Measurements from ENCODE around the gene SAMD8.

The SAMD8 gene

DNA sequence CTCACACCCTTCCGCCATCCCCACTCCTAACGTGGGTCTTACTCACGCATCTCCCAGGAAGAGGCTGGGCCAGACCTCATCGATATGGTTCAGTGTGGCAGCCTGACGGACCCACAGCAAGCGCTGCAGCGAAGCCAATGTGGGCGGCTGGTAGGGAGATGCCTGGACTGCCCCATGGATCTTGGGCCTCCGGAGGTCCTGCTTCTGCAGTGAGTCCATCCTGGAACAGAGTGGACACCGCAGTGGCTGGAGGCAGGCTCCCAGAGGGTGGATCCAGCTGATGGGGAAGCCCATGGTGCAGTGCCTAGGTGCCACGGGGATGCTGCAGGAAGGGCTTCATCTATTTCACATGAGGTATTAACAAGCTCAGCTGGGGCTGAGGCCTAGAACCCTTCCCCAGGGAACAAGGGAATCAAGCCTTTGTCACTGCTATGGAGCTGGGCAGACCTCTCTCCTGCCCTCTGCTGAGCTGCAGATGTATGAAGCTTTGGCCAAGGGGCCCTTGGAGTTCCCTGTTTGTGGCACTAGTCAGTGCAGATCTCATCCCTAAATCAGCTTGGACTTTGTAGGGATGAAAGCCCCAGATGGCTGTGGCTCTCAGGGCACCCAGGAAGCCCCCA is 13.7 kb upstream of the SAMD8 start:
- Histone ChIP-seq H2AK5ac (ENCODE audit: low read length) (no peak overlapping the region), H3K36me3 (ENCODE audit: control insufficient read depth, insufficient read depth, low read length) (no peaks in the 10 kb centered on the region), H2BK5ac (ENCODE audit: low read length) (no peak overlapping the region), H3K23ac (ENCODE audit: low read length) (no peak overlapping the region), H3K4me2 (ENCODE audit: low read length) (no peak overlapping the region), H3K4ac (ENCODE audit: low read depth, low read length) (no peak overlapping the region), H3K4me1 (ENCODE audit: control insufficient read depth, low read depth, low read length) (no peaks in the 10 kb centered on the region), H3K79me2 (ENCODE audit: control insufficient read depth, insufficient read depth, low read length) (no peaks in the 10 kb centered on the region), H3K4me3 (ENCODE audit: low read length) (no peak overlapping the region), H3K27me3 (ENCODE audit: insufficient read depth, low read length, poor library complexity) (no peaks in the 10 kb centered on the region), H4K5ac (ENCODE audit: low read length) (no peak overlapping the region), H3K79me1 (ENCODE audit: low read length) (no peaks in the 10 kb centered on the region), H3K9ac (ENCODE audit: low read length) (no peak overlapping the region), H4K8ac (ENCODE audit: low read depth, low read length) (no peak overlapping the region), H3K56ac (ENCODE audit: low read length) (no peak overlapping the region), H3K27ac (ENCODE audit: low read depth, low read length) (no peak overlapping the region), H3K18ac (ENCODE audit: low read length) (no peak overlapping the region), H2BK120ac (ENCODE audit: low read depth, low read length) (no peak overlapping the region), H2BK15ac (replicated peaks; ENCODE audit: low read depth) (no peak overlapping the region)
- no CpG with 5 or more reads among the region's 11 CpGs for WGBS (ENCODE audit: extremely low coverage, insufficient coverage, low lambda C conversion rate)
- peak; percentile 67 for DNase-seq

DNA sequence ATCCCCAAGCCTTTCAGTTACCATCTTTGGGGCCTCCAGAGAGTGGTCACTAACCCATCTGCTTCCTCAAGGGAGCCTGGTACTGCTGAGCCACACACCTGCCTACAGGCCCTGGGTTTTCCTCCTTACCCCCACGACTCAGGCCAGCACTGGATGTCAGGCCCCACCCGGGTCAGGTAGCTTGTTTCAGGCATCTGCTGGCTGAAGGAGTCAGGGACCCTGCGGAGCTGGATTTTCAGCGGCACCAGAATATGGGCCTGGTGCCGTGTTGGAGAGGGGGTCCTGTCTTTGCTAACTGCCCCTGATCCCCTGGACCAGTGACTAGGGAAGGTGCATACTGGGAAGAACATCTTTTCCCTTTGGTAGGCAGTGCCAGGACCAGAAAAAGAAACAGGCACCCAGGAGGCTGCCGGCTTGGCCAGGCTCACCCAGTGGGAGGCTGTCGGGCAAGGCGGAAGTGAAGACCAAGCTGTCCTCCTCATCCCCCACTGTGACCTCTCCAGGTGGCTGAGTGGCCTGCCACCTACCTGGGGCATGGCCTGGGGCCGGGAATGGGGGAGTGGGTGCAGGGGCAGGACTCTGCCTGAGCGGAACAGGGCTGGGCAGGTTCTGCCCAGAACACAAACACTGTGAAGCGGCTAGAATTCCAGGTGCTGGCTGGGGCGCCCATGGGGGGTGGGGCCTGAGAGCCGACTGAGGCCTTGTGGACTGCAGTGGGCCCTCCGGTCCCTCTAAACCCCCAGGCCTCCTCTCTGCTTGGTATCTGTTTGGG is 12.4 kb upstream of the SAMD8 start:
- no peaks in the 10 kb centered on the region for H3K36me3 ChIP-seq (ENCODE audit: control insufficient read depth, insufficient read depth, low read length)
- WGBS (ENCODE audit: extremely low coverage, insufficient coverage, low lambda C conversion rate): no CpG with 5 or more reads among the region's 14 CpGs
- no peak overlapping the region for H3K23ac ChIP-seq (ENCODE audit: low read length)
- no peak overlapping the region for H4K5ac ChIP-seq (ENCODE audit: low read length)
- H3K27me3 ChIP-seq (ENCODE audit: insufficient read depth, low read length, poor library complexity): no peaks in the 10 kb centered on the region
- H3K4me1 ChIP-seq (ENCODE audit: control insufficient read depth, low read depth, low read length): no peaks in the 10 kb centered on the region
- no peak overlapping the region for H3K27ac ChIP-seq (ENCODE audit: low read depth, low read length)
- H3K79me2 ChIP-seq (ENCODE audit: control insufficient read depth, insufficient read depth, low read length): no peaks in the 10 kb centered on the region
- no peak overlapping the region for H2BK120ac ChIP-seq (ENCODE audit: low read depth, low read length)
- H3K9ac ChIP-seq (ENCODE audit: low read length): no peak overlapping the region
- H4K8ac ChIP-seq (ENCODE audit: low read depth, low read length): no peak overlapping the region
- H2AK5ac ChIP-seq (ENCODE audit: low read length): no peak overlapping the region
- no peak overlapping the region for H3K56ac ChIP-seq (ENCODE audit: low read length)
- no peak overlapping the region for H3K4me2 ChIP-seq (ENCODE audit: low read length)
- no peak overlapping the region for H3K18ac ChIP-seq (ENCODE audit: low read length)
- H3K4me3 ChIP-seq (ENCODE audit: low read length): no peak overlapping the region
- no peak overlapping the region for H3K4ac ChIP-seq (ENCODE audit: low read depth, low read length)
- no peak for DNase-seq
- H3K79me1 ChIP-seq (ENCODE audit: low read length): no peaks in the 10 kb centered on the region
- no peak overlapping the region for H2BK15ac ChIP-seq (replicated peaks; ENCODE audit: low read depth)
- H2BK5ac ChIP-seq (ENCODE audit: low read length): no peak overlapping the region

DNA sequence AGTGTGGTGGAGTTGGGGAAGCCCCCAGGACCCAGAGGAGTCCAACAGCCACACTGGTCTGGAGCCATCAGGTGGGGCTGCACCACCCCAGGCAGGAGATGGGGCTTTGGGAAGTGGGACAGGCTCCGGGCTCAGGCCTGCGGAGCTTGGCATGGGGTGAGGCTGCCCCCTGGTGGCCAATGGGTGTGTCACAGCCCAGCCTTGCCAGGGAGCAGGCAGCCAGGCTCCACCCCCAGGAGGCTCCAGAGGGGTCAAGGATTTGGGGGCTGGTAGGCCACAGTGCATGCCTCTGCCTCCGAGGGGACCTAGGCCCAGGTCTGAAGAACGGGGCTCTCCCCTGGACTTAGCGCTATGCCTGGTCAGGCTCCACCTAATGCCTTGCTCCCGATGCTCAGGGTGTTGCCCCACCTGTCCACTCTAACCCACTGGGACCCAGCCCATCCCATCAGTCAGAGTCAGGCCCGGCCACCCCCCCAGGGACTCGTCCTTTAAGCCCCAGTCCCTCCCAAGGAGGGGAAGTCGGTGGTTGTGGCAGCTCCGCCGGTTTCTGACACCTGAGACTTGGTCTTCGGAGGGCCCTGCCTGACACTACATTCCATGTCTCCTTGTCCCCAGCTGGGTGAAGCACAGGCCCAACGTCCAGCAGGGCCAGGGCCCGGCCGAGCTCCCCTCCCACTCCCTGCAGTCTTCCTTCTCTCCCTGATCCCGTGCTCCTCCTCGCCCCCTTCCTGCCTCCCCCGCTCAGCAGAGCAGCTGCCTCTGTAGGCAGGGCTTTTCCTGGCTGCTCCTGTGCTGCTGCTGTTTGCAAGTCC is 11.3 kb upstream of the SAMD8 start:
- no CpG with 5 or more reads among the region's 18 CpGs for WGBS (ENCODE audit: extremely low coverage, insufficient coverage, low lambda C conversion rate)
- no peak overlapping the region for H3K4me3 ChIP-seq (ENCODE audit: low read length)
- H3K4me2 ChIP-seq (ENCODE audit: low read length): no peak overlapping the region
- H4K8ac ChIP-seq (ENCODE audit: low read depth, low read length): no peak overlapping the region
- H3K27ac ChIP-seq (ENCODE audit: low read depth, low read length): no peak overlapping the region
- no peak overlapping the region for H2BK5ac ChIP-seq (ENCODE audit: low read length)
- no peaks in the 10 kb centered on the region for H3K79me2 ChIP-seq (ENCODE audit: control insufficient read depth, insufficient read depth, low read length)
- H3K27me3 ChIP-seq (ENCODE audit: insufficient read depth, low read length, poor library complexity): no peaks in the 10 kb centered on the region
- no peak overlapping the region for H4K5ac ChIP-seq (ENCODE audit: low read length)
- no peak overlapping the region for H2BK120ac ChIP-seq (ENCODE audit: low read depth, low read length)
- no peak overlapping the region for H3K4ac ChIP-seq (ENCODE audit: low read depth, low read length)
- H3K9ac ChIP-seq (ENCODE audit: low read length): peak overlapping the region; percentile 4
- H3K56ac ChIP-seq (ENCODE audit: low read length): peak overlapping the region; percentile 38
- H3K23ac ChIP-seq (ENCODE audit: low read length): no peak overlapping the region
- H3K4me1 ChIP-seq (ENCODE audit: control insufficient read depth, low read depth, low read length): no peaks in the 10 kb centered on the region
- no peak overlapping the region for H2BK15ac ChIP-seq (replicated peaks; ENCODE audit: low read depth)
- no peak overlapping the region for H3K18ac ChIP-seq (ENCODE audit: low read length)
- no peak overlapping the region for H2AK5ac ChIP-seq (ENCODE audit: low read length)
- peak; percentile 86 for DNase-seq
- H3K36me3 ChIP-seq (ENCODE audit: control insufficient read depth, insufficient read depth, low read length): no peaks in the 10 kb centered on the region
- no peaks in the 10 kb centered on the region for H3K79me1 ChIP-seq (ENCODE audit: low read length)

DNA sequence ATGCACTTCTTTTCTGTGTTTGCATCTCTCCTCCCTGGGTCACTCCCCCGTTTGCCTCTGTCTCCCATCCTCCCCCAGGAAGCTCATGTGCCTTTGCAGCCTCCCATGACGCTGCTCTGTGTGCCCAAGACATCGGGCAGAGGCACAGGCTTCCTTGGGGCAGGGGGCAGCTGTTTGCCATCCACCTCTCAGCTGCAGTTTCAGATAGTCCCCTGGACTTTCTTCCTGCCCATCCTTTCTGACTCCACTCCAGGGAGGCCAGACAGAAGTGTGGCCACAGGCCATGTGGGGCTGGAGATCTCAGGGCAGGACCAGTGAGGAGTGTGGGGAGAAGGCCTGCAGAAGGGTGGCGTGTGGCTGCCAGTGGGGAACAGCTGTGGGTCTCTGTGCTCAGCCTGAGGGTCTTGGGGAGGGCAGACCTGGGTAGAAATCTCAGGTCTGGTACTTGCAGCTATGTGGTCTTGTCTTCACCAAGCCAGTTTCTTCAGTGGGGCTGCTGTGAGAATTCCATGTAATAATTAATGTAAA is 10.6 kb upstream of the SAMD8 start:
- H2BK15ac ChIP-seq (replicated peaks; ENCODE audit: low read depth): no peak overlapping the region
- no peaks in the 10 kb centered on the region for H3K36me3 ChIP-seq (ENCODE audit: control insufficient read depth, insufficient read depth, low read length)
- no peak overlapping the region for H3K4me3 ChIP-seq (ENCODE audit: low read length)
- H3K4me1 ChIP-seq (ENCODE audit: control insufficient read depth, low read depth, low read length): peaks cover 3% of the 10 kb centered on the region
- no peak overlapping the region for H3K23ac ChIP-seq (ENCODE audit: low read length)
- no peak overlapping the region for H2BK120ac ChIP-seq (ENCODE audit: low read depth, low read length)
- no peak overlapping the region for H3K4ac ChIP-seq (ENCODE audit: low read depth, low read length)
- peak overlapping the region; percentile 31 for H3K9ac ChIP-seq (ENCODE audit: low read length)
- no peak overlapping the region for H2AK5ac ChIP-seq (ENCODE audit: low read length)
- no peak overlapping the region for H4K5ac ChIP-seq (ENCODE audit: low read length)
- no peak overlapping the region for H3K18ac ChIP-seq (ENCODE audit: low read length)
- no peaks in the 10 kb centered on the region for H3K79me1 ChIP-seq (ENCODE audit: low read length)
- no peak overlapping the region for H3K27ac ChIP-seq (ENCODE audit: low read depth, low read length)
- WGBS (ENCODE audit: extremely low coverage, insufficient coverage, low lambda C conversion rate): no CpG with 5 or more reads among the region's 4 CpGs
- H2BK5ac ChIP-seq (ENCODE audit: low read length): no peak overlapping the region
- no peaks in the 10 kb centered on the region for H3K79me2 ChIP-seq (ENCODE audit: control insufficient read depth, insufficient read depth, low read length)
- no peak overlapping the region for H4K8ac ChIP-seq (ENCODE audit: low read depth, low read length)
- H3K56ac ChIP-seq (ENCODE audit: low read length): peak overlapping the region; percentile 38
- no peak overlapping the region for H3K4me2 ChIP-seq (ENCODE audit: low read length)
- DNase-seq: no peak
- H3K27me3 ChIP-seq (ENCODE audit: insufficient read depth, low read length, poor library complexity): no peaks in the 10 kb centered on the region

DNA sequence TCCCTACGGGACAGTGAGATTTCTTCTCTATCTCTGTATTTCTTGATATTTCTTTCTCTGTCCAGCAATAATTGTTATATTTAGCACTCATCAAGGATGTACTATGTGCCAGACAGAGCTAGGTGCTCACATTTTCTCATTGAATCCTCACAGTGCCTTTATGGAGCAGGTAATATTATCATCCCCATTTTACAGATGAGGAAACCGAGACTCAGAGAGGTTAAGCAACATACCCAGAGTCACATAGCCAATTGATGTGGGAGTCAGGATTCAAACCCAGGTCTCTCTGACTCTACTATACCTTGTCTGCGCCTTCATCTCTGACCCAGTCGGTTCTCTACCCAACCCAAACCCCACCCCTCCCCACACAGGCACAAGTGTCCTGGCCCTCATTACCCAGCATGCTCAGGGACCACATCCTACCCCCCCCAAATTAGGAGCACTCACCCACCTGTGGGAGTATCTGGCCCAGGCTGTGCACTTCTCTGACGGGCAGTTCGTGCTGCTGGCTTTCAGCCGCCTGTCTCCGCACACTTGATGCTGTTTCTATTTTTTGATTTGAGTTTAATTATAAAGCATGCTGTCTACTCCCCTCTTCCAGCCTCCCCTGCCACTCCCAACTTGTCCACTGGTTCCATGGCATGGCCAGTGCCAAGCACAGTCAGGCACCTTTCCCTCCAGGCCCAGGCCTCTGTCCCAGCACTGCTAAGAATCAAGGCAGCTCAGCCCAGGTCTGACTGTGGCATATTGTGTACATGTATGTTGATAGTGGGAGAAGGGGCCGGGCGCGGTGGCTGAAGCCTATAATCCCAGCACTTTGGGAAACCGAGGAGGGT is 9.8 kb upstream of the SAMD8 start:
- Histone ChIP-seq H3K23ac (ENCODE audit: low read length) (no peak overlapping the region), H2BK15ac (replicated peaks; ENCODE audit: low read depth) (no peak overlapping the region), H3K56ac (ENCODE audit: low read length) (no peak overlapping the region), H3K79me1 (ENCODE audit: low read length) (no peaks in the 10 kb centered on the region), H3K4me3 (ENCODE audit: low read length) (no peak overlapping the region), H3K27ac (ENCODE audit: low read depth, low read length) (no peak overlapping the region), H3K4me2 (ENCODE audit: low read length) (no peak overlapping the region), H2BK5ac (ENCODE audit: low read length) (no peak overlapping the region), H3K27me3 (ENCODE audit: insufficient read depth, low read length, poor library complexity) (no peaks in the 10 kb centered on the region), H3K4ac (ENCODE audit: low read depth, low read length) (no peak overlapping the region), H4K8ac (ENCODE audit: low read depth, low read length) (no peak overlapping the region), H3K36me3 (ENCODE audit: control insufficient read depth, insufficient read depth, low read length) (no peaks in the 10 kb centered on the region), H2BK120ac (ENCODE audit: low read depth, low read length) (no peak overlapping the region), H3K18ac (ENCODE audit: low read length) (no peak overlapping the region), H4K5ac (ENCODE audit: low read length) (no peak overlapping the region), H3K9ac (ENCODE audit: low read length) (no peak overlapping the region), H3K79me2 (ENCODE audit: control insufficient read depth, insufficient read depth, low read length) (no peaks in the 10 kb centered on the region), H3K4me1 (ENCODE audit: control insufficient read depth, low read depth, low read length) (peaks cover 5% of the 10 kb centered on the region), H2AK5ac (ENCODE audit: low read length) (no peak overlapping the region)
- DNase-seq: no peak
- WGBS (ENCODE audit: extremely low coverage, insufficient coverage, low lambda C conversion rate): no CpG with 5 or more reads among the region's 12 CpGs

Data from mesendoderm (in vitro differentiated cells).